ENCODE results near the gene PTPRB. TPM values are rescaled to one million over a fixed set of nuclear protein-coding genes. Genes with fewer than 3 reads are reported as not detected.

The PTPRB gene
- total and polyA plus RNA-seq, 2 donors, result 15.9 to 42.2 TPM

- WGBS, result 94% methylated on average over 12 of the region's 12 CpGs
- Histone ChIP-seq H3K27ac (ENCODE audit: low read depth) (no peak overlapping the region), H3K36me3 (ENCODE audit: insufficient read depth) (no peaks in the 10 kb centered on the region), H3K4me3 (ENCODE audit: low read depth, low read length) (no peak overlapping the region), H3K4me1 (ENCODE audit: insufficient read depth) (no peaks in the 10 kb centered on the region)
- DNase-seq (ENCODE audit: extremely low spot score), result no peak
Observed at GRCh38 chr12:70469221-70469820, 167.9 kb downstream of the PTPRB start.

GRCh38 chr12:70468741-70469140, 168.5 kb downstream of the PTPRB start:
- DNase-seq (ENCODE audit: extremely low spot score), result no peak
- WGBS, result 95% methylated on average over 3 of the region's 3 CpGs
- no peak overlapping the region for H3K27ac ChIP-seq (ENCODE audit: low read depth)
- H3K4me1 ChIP-seq (ENCODE audit: insufficient read depth), result no peaks in the 10 kb centered on the region
- H3K4me3 ChIP-seq (ENCODE audit: low read depth, low read length), result no peak overlapping the region
- no peaks in the 10 kb centered on the region for H3K36me3 ChIP-seq (ENCODE audit: insufficient read depth)

GRCh38 chr12:70467918-70468733, 169.1 kb downstream of the PTPRB start:
- Histone ChIP-seq H3K36me3 (ENCODE audit: insufficient read depth) (no peaks in the 10 kb centered on the region), H3K4me1 (ENCODE audit: insufficient read depth) (no peaks in the 10 kb centered on the region), H3K4me3 (ENCODE audit: low read depth, low read length) (no peak overlapping the region), H3K27ac (ENCODE audit: low read depth) (no peak overlapping the region)
- 90% methylated on average over 10 of the region's 10 CpGs for WGBS
- DNase-seq (ENCODE audit: extremely low spot score), result no peak

GRCh38 chr12:70467476-70467875, 169.8 kb downstream of the PTPRB start:
- no peak overlapping the region for H3K27ac ChIP-seq (ENCODE audit: low read depth)
- H3K4me1 ChIP-seq (ENCODE audit: insufficient read depth), result no peaks in the 10 kb centered on the region
- no peak for DNase-seq (ENCODE audit: extremely low spot score)
- WGBS, result 88% methylated on average over 2 of the region's 2 CpGs
- no peak overlapping the region for H3K4me3 ChIP-seq (ENCODE audit: low read depth, low read length)
- no peaks in the 10 kb centered on the region for H3K36me3 ChIP-seq (ENCODE audit: insufficient read depth)

GRCh38 chr12:70466753-70467152, 170.5 kb downstream of the PTPRB start:
- H3K36me3 ChIP-seq (ENCODE audit: insufficient read depth), result no peaks in the 10 kb centered on the region
- WGBS, result 93% methylated on average over 2 of the region's 2 CpGs
- no peaks in the 10 kb centered on the region for H3K4me1 ChIP-seq (ENCODE audit: insufficient read depth)
- H3K4me3 ChIP-seq (ENCODE audit: low read depth, low read length), result no peak overlapping the region
- no peak overlapping the region for H3K27ac ChIP-seq (ENCODE audit: low read depth)
- no peak for DNase-seq (ENCODE audit: extremely low spot score)

Data from urinary bladder (tissue), 4 donors.